22Rv1 (cell line): Measurements from ENCODE around the gene KDM4B.
"Not testable (repeated sequence)": the region's sequence is repeated elsewhere in the genome, so short reads cannot be mapped to it uniquely, and the experiment has no call there.

Source experiments
- H3K27ac ChIP-seq: fragments of 450-650 bp; 2 replicates; pipeline ENCODE4 v1.5.1; 2017
- ZFX ChIP-seq: fragments of 450-650 bp; IDR thresholded peaks from 2 replicates; pipeline ENCODE4 v1.6.1; 2017; ENCODE audit warnings: antibody characterized with exemption, borderline replicate concordance
- TF ChIP-seq, protein P1 (sequence below): fragments of 450-650 bp; IDR thresholded peaks from 2 replicates; pipeline ENCODE4 v1.5.1; 2017; ENCODE audit warnings: mild to moderate bottlenecking

The KDM4B gene

GRCh38 chr19:5193192-5193591, 224.3 kb downstream of the KDM4B start:
- no peak overlapping the region for H3K27ac ChIP-seq
- TF ChIP-seq, protein P1, sequence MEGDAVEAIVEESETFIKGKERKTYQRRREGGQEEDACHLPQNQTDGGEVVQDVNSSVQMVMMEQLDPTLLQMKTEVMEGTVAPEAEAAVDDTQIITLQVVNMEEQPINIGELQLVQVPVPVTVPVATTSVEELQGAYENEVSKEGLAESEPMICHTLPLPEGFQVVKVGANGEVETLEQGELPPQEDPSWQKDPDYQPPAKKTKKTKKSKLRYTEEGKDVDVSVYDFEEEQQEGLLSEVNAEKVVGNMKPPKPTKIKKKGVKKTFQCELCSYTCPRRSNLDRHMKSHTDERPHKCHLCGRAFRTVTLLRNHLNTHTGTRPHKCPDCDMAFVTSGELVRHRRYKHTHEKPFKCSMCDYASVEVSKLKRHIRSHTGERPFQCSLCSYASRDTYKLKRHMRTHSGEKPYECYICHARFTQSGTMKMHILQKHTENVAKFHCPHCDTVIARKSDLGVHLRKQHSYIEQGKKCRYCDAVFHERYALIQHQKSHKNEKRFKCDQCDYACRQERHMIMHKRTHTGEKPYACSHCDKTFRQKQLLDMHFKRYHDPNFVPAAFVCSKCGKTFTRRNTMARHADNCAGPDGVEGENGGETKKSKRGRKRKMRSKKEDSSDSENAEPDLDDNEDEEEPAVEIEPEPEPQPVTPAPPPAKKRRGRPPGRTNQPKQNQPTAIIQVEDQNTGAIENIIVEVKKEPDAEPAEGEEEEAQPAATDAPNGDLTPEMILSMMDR = no peak
- TF ChIP-seq ZFX = no peak

- no peak overlapping the region for H3K27ac ChIP-seq
- no peak for TF ChIP-seq ZFX
These were observed 225.7 kb downstream of the KDM4B start for GRCh38 chr19:5194641-5195040.

GRCh38 chr19:5195587-5195986, 226.7 kb downstream of the KDM4B start:
- not testable (repeated sequence) for H3K27ac ChIP-seq

- no peak overlapping the region for H3K27ac ChIP-seq
- no peak for TF ChIP-seq ZFX
- TF ChIP-seq, protein P1 = no peak
These were observed 227.9 kb downstream of the KDM4B start for GRCh38 chr19:5196832-5197231.

DNA sequence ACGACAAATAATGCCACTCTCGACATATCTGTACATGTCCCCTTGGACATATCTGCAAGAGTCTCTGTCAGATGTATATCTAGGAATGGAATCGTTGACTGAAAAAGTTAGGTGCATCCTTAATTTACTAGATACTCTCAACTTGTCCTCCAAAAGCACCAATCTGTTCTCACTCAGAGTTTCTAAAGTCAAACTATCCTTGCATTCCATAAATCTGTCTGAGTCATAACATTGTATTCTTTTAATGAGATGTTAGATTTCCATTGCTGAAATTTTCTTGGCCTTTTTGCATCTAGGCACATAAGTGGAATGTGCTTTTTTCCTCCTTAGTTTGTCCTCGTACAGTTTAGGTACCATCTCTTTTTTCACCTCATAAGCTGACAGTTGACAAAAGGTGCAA, 231.9 kb downstream of the KDM4B start:
- no peak overlapping the region for H3K27ac ChIP-seq
- TF ChIP-seq, protein P1 = no peak
- no peak for TF ChIP-seq ZFX

DNA sequence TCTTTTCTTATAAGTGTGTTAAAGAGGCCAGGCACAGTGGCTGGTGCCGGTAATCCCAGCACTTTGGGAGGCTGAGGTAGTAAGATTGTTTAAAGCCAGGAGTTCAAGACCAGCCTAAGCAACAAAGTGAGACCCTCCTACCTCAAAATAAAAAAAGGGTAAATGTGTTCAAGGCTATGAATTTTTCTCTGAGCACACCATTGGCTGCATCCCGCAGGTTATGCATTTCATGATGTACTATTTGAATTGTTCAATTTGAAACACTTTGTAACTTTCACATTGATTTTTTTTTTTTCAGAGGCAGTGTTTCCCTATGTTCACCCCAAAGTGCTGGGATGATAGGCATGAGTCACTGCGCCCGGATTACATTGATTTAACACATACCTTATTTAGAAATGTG, 233.6 kb downstream of the KDM4B start:
- no peak overlapping the region for H3K27ac ChIP-seq
- no peak for TF ChIP-seq ZFX
- TF ChIP-seq, protein P1 = no peak
